Loucy (cell line): ENCODE measurements around the gene CLEC2B.
A peak's percentile ranks its signal among the peaks of the same experiment; 100 is the strongest.

Experiments used
- H2AFZ ChIP-seq: fragments of 200-600 bp; sonication (generic); 2 replicates; pipeline ENCODE4 v1.6.0; 2016; ENCODE audit warnings: antibody characterized with exemption, mild to moderate bottlenecking, low read length, moderate library complexity
- H3F3A ChIP-seq: fragments of 200-600 bp; 2 replicates; pipeline ENCODE4 v1.6.0; 2016; ENCODE audit warnings: antibody characterized with exemption, low read depth, mild to moderate bottlenecking
- H3K27me3 ChIP-seq: fragments of 200-600 bp; sonication (generic); 2 replicates; pipeline ENCODE4 v1.6.1; 2014; ENCODE audit warnings: low read length, mild to moderate bottlenecking; ENCODE audit not compliant: insufficient read depth, poor library complexity, severe bottlenecking
- H3K36me3 ChIP-seq: fragments of 200-600 bp; sonication (generic); 2 replicates; pipeline ENCODE4 v1.6.1; 2016; ENCODE audit warnings: low read length; ENCODE audit not compliant: insufficient read depth
- H3K4me1 ChIP-seq: fragments of 200-600 bp; sonication (generic); 2 replicates; pipeline ENCODE4 v1.5.1; 2014; ENCODE audit warnings: low read length, mild to moderate bottlenecking; ENCODE audit not compliant: insufficient read depth, poor library complexity, severe bottlenecking
- H3K4me2 ChIP-seq: fragments of 200-600 bp; sonication (generic); 2 replicates; pipeline ENCODE4 v1.6.0; 2014; ENCODE audit warnings: antibody characterized with exemption, low read length, low read depth, mild to moderate bottlenecking; ENCODE audit not compliant: poor library complexity, severe bottlenecking
- H3K4me3 ChIP-seq: fragments of 200-600 bp; sonication (generic); 2 replicates; pipeline ENCODE4 v1.5.1; 2014; ENCODE audit warnings: low read length, mild to moderate bottlenecking, mixed read lengths; ENCODE audit not compliant: poor library complexity, severe bottlenecking
- H3K79me2 ChIP-seq: fragments of 200-600 bp; sonication (generic); 2 replicates; pipeline ENCODE4 v1.6.1; 2014; ENCODE audit warnings: low read length; ENCODE audit not compliant: insufficient read depth
- H3K9ac ChIP-seq: fragments of 200-600 bp; sonication (generic); 2 replicates; pipeline ENCODE4 v1.6.0; 2014; ENCODE audit warnings: mild to moderate bottlenecking, low read depth, low read length, moderate library complexity; ENCODE audit not compliant: poor library complexity, severe bottlenecking
- H3K9me2 ChIP-seq: fragments of 200-600 bp; sonication (generic); replicated peaks from 2 replicates; pipeline ENCODE4 v1.6.1; 2016; ENCODE audit warnings: low read depth, low read length, mixed read lengths
- H3K9me3 ChIP-seq: fragments of 200-600 bp; sonication (generic); 2 replicates; pipeline ENCODE4 v1.6.1; 2014; ENCODE audit warnings: mild to moderate bottlenecking, antibody characterized with exemption, low read length, low read depth; ENCODE audit not compliant: insufficient read depth
- H4K20me1 ChIP-seq: fragments of 200-600 bp; sonication (generic); 2 replicates; pipeline ENCODE4 v1.6.0; 2014; ENCODE audit warnings: antibody characterized with exemption, low read length, mild to moderate bottlenecking; ENCODE audit not compliant: insufficient read depth, poor library complexity, severe bottlenecking
- EZH2phosphoT487 ChIP-seq: fragments of 200-600 bp; IDR thresholded peaks from 2 replicates; pipeline ENCODE4 v1.6.1; 2018; ENCODE audit warnings: antibody characterized with exemption, mild to moderate bottlenecking, moderate library complexity, borderline replicate concordance
- TF ChIP-seq, protein P1 (sequence below): fragments of 200-600 bp; sonication (generic); conservative IDR thresholded peaks from 2 replicates; pipeline ENCODE4 v1.5.1; 2014; ENCODE audit warnings: mild to moderate bottlenecking, antibody characterized with exemption, low read length

Gene CLEC2B

DNA sequence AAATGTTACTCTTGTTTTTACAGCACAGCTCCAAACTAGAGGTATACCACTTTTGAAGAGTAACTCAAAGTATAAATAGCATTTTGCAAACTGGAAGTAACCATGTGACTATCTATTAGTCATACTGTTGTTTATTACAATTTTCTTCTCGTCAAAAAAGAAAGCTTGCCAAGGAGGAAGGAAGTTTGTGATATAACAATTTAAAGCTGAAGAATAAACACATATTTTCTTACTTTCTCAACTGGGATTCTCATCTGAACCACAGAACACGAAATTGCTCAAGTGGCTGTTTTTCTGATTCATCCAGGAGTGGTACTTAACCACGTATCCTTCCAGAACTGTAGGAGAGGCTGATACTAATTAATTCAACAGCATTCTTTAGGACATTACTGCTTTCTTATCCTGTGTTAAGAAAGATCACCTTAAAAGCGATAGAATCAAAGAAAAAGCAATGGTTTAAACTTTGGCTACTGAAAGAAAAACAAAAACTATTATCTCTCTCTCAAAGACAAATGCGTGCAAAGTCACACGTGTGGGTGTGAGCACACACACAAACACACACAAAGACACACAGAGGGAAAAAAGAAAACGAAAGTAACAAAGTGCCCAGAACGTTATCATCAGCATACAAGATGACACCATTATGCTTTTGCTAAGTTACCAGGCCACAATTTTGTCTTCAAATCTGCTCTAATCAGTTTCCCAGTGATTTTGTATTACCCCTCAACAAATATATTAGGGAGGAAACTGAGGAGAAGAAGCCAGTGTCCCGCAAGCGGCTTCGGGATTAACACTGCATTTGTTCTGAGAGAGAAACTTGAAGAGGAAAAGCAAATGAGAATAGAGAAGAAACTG is at the start of gene CLEC2B:
Gene CLEC2B, minus strand, starts transcription at position 48 of the 855 bp plus-strand sequence.
- no peaks in the 10 kb centered on the region for H3K27me3 ChIP-seq
- no peaks in the 10 kb centered on the region for H3K9me2 ChIP-seq
- H3F3A ChIP-seq, result 0 out of 2 replicates have a peak, but pooled peaks cover 7% of the 10 kb centered on the region
- H3K36me3 ChIP-seq, result no peaks in the 10 kb centered on the region
- no peaks in the 10 kb centered on the region for H3K9me3 ChIP-seq
- H3K4me1 ChIP-seq, result peaks cover 35% of the 10 kb centered on the region
- H3K9ac ChIP-seq, result peak within 1 kb of the TSS; percentile 93
- peak within 1 kb of the TSS; percentile 7; the same call in 1 of the 2 replicates for H2AFZ ChIP-seq
- TF ChIP-seq EZH2phosphoT487, result no peak
- TF ChIP-seq, protein P1, sequence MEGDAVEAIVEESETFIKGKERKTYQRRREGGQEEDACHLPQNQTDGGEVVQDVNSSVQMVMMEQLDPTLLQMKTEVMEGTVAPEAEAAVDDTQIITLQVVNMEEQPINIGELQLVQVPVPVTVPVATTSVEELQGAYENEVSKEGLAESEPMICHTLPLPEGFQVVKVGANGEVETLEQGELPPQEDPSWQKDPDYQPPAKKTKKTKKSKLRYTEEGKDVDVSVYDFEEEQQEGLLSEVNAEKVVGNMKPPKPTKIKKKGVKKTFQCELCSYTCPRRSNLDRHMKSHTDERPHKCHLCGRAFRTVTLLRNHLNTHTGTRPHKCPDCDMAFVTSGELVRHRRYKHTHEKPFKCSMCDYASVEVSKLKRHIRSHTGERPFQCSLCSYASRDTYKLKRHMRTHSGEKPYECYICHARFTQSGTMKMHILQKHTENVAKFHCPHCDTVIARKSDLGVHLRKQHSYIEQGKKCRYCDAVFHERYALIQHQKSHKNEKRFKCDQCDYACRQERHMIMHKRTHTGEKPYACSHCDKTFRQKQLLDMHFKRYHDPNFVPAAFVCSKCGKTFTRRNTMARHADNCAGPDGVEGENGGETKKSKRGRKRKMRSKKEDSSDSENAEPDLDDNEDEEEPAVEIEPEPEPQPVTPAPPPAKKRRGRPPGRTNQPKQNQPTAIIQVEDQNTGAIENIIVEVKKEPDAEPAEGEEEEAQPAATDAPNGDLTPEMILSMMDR, result no peak
- H4K20me1 ChIP-seq, result no peaks in the 10 kb centered on the region
- peak within 1 kb of the TSS; percentile 82 for H3K4me3 ChIP-seq
- H3K79me2 ChIP-seq, result peaks cover 83% of the 10 kb centered on the region
- H3K4me2 ChIP-seq, result peak within 1 kb of the TSS; percentile 97

DNA sequence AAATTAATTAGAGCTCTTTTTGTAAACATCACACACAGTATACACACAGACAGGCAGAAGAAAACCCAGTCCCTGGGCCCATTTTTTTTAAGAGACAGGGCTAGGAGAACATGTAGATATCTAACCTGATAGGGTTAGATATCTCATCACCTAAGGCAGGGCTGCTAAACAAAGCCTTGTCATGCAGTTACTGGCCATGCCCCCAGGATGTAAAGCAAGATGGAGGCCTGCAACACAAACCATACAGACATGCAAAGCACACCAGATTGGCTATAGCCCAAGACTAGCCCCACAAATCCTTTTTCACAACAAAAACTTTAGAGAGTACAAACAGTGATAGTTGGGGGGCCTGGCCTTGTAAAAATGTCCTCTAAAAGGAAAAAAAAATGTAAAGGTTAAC is 42.6 kb upstream of the CLEC2B start:
- Histone ChIP-seq H3K9me3 (no peaks in the 10 kb centered on the region; the same call in 1 of the 2 replicates), H3K9ac (peak overlapping the region; percentile 36), H2AFZ (no peak overlapping the region), H4K20me1 (no peaks in the 10 kb centered on the region), H3K36me3 (no peaks in the 10 kb centered on the region), H3K4me2 (no peak overlapping the region), H3K9me2 (no peaks in the 10 kb centered on the region), H3K79me2 (peaks cover 15% of the 10 kb centered on the region), H3F3A (no peaks in the 10 kb centered on the region), H3K4me1 (peaks cover 11% of the 10 kb centered on the region), H3K4me3 (no peak overlapping the region), H3K27me3 (no peaks in the 10 kb centered on the region)
- TF ChIP-seq, protein P1, result no peak
- no peak for TF ChIP-seq EZH2phosphoT487

DNA sequence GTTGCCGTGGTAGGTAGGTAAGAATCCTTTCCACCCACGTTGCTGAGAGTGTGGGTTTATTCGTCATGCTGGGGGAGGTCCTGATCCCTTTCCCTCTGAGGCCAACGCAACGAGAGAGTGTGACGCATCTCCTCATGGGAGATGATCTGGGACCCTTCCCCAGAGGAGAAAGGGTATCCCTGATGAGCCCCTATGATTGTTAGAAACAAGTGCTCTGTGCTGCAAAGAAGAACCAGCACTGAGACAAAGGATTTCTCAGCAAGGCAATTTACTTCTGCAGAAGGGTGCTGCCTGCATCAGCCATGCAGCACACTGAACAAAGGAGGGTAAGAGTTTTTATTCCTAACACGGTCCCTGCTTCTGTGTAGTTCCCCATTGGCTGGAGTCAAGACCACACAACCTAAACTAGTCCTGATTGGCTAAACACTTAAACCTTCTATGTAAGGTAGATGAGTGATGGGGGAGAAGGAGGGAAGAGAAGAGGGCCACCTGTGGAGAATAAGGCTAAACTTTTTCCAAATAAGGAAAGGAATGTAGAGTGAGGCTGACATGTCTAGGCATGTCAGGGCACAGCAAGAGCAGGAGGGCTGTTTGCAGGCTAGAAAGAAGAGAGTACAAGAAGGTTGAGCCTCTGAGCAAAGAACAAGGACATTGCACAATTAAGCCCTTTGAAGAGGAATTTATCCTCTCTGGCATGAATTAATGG is 41.7 kb upstream of the CLEC2B start:
- Histone ChIP-seq H4K20me1 (no peaks in the 10 kb centered on the region), H3K4me1 (peaks cover 18% of the 10 kb centered on the region), H3K9me2 (no peaks in the 10 kb centered on the region), H3K79me2 (peaks cover 15% of the 10 kb centered on the region), H3F3A (no peaks in the 10 kb centered on the region), H3K36me3 (no peaks in the 10 kb centered on the region), H3K27me3 (no peaks in the 10 kb centered on the region), H3K9ac (peak overlapping the region; percentile 71), H3K9me3 (no peaks in the 10 kb centered on the region; the same call in 1 of the 2 replicates), H2AFZ (no peak overlapping the region), H3K4me2 (no peak overlapping the region), H3K4me3 (peak overlapping the region; percentile 56)
- TF ChIP-seq, protein P1, result no peak
